NCI-H82 (cell line): ENCODE measurements around the gene EEA1.
A peak's percentile ranks its signal among the peaks of the same experiment; 100 is the strongest.

Experiments used
- DNase-seq: peaks from one replicate; lab custom pipeline; 2025; lab: John Stamatoyannopoulos, UW

The EEA1 gene

DNA sequence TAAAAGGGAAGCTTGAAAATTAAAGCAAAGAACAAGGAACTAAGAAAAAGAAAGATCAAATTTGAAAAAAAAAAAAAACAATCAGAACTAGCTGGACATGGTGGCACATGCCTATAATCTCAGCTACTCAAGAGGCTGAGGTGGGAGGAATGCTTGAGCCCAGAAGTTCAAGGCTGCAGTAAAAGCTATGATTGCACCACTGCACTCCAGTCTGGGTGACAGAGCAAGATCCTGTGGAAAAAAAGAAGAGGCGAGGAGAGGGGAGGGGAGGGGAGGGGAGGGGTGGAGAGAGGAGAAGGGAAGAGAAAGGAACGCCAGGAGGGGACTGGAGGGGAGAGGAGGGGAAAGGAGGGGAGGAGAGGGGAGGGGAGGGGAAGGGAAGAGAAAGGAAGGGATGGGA is 43.0 kb downstream of the EEA1 start:
- DNase-seq = no peak

- peak; percentile 19 for DNase-seq
These were observed 49.3 kb downstream of the EEA1 start for GRCh38 chr12:92879698-92880322.

DNA sequence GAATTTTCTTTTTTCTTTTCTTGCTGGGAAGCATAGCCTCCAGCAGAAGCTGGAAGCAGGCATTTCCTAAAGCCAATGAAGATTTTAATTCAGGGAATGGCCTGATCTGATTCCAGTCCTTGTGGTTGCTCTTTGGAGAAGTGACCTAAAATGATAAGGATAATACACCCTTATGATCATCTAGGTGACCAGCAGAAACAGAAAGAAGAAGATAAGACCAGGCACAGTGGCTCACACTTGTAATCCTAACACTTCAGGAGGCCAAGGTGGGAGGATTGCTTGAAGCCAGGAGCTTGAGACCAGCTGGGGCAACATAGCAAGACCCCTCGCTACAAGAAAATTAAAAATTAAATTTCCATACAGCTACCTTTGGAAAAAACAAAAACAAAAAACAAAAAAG is 51.2 kb downstream of the EEA1 start:
- no peak for DNase-seq

- no peak for DNase-seq
These were observed 52.6 kb downstream of the EEA1 start for GRCh38 chr12:92876496-92876895.

- no peak for DNase-seq
These were observed 58.0 kb downstream of the EEA1 start for GRCh38 chr12:92871116-92871515.

- no peak for DNase-seq
These were observed 62.7 kb downstream of the EEA1 start for GRCh38 chr12:92866418-92866817.

DNA sequence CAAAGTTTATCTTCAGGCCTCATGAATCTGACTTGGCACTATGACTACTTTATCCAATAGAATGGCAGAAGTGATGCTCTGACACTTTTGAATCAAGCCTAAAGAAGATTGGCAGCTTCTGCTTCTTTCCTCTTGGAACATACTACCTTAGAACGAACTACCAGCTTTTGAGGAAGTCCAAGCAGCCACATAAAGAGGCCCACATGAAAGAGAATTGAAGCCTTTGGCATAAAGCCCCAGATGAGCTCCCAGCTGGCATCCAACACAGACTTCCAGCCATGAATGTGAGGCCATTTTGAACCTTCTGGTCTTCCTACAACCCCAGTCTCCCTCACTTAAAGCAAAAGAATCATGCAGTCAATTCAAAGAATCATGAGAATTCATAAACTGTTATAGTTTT is 65.8 kb downstream of the EEA1 start:
- DNase-seq = no peak

DNA sequence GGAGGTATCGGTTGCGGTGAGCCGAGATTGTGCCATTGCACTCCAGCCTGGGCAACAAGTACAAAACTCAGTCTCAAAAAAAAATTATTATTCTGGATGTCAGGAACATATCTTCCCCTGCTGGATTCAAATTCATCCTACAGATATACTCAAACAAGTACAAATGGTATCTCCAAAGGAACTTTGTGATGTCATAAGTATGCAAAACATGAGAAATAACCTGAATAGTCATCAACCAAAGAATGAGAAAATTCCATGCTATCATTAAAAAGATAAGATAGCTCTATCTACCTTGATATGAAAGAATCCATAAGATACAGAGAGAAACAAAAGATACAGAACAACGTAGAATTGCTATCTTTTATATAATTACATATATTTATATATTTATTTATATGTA is 67.7 kb downstream of the EEA1 start:
- DNase-seq = no peak

DNA sequence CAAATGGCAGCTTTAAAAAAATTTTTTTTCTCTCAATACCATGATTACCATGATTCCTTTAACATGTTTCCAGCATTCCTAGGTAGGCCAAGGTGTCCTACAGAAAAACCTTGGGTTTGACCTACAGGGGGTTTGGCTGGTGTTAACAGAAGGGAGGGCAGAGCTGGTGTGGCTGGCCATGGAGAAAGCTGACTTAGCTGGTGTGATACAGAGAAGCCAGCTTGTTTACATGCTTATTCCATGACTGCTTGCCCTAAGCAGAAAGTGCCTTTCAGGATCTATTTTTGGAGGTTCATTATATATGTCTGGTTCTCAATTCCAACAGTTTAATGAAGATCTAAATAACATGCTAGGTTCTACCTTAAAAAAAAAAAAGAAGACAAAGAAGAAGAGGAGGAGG is 68.6 kb downstream of the EEA1 start:
- no peak for DNase-seq

- DNase-seq = no peak
These were observed 69.3 kb downstream of the EEA1 start for GRCh38 chr12:92859650-92860386.

DNA sequence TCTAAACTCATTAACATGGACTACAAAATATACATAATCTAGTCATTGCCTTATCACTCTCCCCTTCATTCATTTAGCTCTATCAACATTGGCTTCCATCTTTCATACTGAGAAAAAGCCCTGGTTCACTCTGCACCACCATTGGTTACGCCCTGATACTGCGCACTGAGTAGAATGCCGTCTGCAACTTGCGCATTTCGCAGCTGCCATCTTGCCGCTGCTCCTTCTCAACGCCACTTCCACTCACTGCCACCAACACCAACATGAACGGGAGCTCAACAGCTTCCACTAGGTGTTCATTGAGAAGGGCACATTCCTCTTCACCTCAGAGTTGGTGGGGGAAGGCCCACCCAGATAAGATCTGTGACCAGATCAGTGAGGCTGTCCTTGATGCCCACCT is 71.3 kb downstream of the EEA1 start:
- no peak for DNase-seq

GRCh38 chr12:92854344-92854743 is 74.8 kb downstream of the EEA1 start:
- DNase-seq = no peak

GRCh38 chr12:92848740-92849139 is 80.4 kb downstream of the EEA1 start:
- DNase-seq = peak; percentile 11

GRCh38 chr12:92847368-92847767 is 81.7 kb downstream of the EEA1 start:
- no peak for DNase-seq

GRCh38 chr12:92845329-92845728 is 83.8 kb downstream of the EEA1 start:
- DNase-seq = no peak

DNA sequence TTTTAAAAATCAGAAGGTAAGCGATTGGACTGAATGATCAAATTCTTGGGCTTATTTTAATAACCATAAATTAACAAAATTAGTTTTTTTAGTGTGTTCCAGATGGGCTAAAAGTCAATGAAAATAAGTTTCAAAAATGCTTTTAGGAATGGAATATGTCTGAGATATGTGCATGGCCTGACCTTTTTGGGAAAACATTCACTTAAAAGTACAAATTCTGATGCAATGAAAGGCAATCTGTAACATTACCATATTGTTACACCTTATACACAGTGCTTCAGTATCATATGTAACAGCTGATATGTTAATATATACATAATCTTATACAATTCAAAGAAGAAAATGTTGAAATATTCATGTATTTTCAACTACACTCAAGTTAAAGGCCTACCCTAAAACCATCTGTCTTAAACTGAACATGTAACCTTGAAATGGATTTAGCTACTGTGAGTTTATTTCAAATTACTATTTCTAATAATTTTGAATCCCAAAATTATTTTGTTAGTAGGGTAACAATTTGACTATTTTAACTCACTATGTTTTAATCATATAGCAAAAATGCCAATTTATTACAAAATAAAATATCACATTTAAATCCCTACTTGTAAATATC is 84.8 kb downstream of the EEA1 start:
- no peak for DNase-seq

DNA sequence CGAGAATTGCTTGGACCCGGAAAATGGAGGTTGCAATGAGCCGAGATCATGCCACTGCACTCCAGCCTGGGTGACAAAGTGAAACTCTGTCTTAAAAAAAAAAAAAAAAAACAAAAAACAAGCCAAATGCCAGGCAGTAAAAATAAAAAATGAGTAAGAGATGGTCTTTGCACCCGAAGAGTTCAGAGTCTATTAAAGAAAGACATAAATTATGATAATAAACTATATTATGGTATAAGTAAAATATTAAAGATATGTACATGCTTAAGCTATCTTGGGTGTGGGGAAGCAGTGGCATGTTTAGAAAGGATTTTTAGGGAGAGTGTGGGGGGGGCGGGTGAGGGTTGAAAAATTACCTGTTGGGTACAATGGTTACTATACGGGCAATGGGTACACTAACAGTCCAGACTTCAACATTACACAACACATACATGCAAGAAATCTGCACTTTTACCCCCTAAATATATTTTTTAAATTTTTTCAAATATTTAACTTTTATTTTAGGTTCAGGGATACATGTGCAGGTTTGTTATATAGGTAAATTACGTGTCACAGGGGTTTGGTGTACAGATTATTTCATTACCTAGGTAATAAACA is 99.3 kb downstream of the EEA1 start:
- no peak for DNase-seq

DNA sequence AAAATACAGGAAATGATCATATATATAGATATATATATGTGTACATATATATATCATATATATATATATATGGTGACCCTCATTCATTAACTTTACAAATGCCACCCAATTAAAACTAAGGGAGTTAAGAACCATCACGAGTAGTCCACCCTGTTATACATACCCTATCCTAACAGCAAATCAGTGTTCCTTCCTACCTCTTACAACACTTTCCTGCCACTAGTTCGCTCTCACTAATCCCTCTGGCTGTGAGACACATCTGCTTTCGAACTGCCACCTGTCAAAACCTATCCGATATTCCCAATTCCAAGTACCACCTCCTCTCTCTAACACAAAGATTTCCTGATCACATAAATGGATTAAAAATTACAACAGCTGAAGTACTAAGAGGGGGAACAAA is 100.5 kb downstream of the EEA1 start:
- peak; percentile 97 for DNase-seq

DNA sequence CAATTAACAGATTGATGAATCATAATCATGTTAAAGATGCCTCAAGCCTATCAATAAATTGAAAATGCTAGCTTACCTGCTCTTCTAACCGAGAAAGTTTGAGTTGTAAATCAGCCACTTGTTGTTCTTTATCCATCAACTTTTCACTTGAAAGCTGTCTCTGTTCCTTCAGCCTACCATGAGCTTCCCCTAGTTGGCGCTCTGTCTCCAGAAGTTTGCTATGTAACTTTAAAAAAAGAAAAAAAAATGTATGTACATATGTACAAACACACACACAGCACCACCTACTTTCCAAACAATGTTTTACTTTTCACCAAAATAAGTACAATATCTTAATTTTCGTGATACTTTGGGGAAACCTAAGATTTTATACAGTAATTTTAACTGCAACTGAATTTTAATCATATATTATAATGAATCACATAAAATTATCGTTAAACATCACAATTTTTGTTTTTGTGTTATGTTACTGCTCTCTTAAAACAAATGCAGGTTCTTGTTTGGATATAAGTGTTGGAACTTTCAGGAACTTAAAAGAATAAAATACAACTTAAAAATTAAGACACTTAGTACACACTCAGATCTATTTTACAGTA is 101.2 kb downstream of the EEA1 start:
- DNase-seq = peak; percentile 69

DNA sequence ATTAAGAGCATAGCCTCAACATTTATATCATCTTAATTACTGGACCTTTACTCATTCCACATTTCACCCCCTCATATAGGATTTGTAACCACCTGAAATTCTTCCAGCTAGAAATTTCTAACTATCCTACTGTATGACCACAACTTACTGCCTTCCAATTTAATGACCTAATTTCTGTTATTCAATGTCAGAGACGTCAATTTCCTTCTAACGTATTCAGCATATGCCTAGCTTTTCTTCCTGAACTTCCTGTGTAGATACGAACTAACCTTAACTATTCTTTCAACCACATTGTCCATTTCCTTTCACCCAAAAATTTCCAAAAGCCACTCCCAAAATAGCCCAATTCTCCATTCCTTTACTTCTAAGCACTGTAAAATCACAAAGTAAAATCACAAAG is 108.0 kb downstream of the EEA1 start:
- no peak for DNase-seq

- no peak for DNase-seq
These were observed 114.5 kb downstream of the EEA1 start for GRCh38 chr12:92814584-92814983.

DNA sequence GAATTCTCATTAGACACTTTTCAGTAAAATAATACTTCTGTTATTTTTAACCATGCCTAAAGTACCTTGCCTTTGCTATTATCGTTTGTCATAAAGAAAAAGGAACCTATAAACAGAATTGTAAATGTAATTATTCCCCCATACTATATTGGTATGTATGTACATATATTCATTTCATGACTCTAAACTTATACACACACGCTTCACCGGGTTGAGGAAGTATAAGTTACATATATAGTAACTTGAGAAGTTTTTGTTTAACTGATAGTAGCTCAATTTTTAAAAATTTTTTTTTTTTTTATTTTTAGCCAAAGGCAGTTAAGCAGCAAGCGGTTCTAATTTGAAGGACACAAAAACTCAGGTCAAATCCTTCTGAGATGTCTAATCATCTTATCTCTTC is 118.7 kb downstream of the EEA1 start:
- DNase-seq = no peak

DNA sequence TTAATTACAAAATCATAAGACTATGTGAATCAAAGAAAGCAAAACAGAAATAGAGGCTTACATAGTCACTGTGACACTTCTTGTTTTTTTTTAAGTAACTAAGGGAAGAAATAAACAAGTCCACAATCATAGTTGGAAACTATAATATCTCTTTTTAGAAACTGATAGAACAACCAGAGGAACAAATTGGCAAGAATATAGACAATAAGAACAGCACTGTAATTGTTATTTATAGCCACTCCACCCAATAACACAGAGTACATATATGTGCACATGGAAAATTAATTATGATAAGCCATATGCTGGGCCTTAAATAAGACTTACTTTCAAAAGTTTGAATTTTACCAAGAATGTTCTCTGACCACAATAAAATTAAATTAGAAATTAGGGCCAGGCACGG is 125.2 kb downstream of the EEA1 start:
- DNase-seq = no peak
